GM21390 (cell line): ENCODE measurements around the gene SIGLEC9.

ENCODE experiments used
- ATAC-seq: cut with Tn5 transposase; IDR thresholded peaks from one replicate; pipeline ENCODE4 v1.9.1; 2021; ENCODE audit not compliant: unreplicated experiment

SIGLEC9 gene

GRCh38 chr19:51173681-51174080, 49.0 kb downstream of the SIGLEC9 start:
- ATAC-seq: no peak

- no peak for ATAC-seq
Measured at GRCh38 chr19:51179256-51179655, 54.5 kb downstream of the SIGLEC9 start.
